GM12872 (cell line): Measurements from ENCODE around the gene FBXO9.

Experiments
- CTCF ChIP-seq: IDR thresholded peaks from 3 replicates; pipeline ENCODE4 v1.5.1; 2011; ENCODE audit warnings: low read depth, mild to moderate bottlenecking, low read length, moderate library complexity; ENCODE audit not compliant: insufficient read depth

The FBXO9 gene

GRCh38 chr6:53101006-53101405 is 35.8 kb downstream of the FBXO9 start:
- no peak for TF ChIP-seq CTCF

- peak; percentile 16; the same call in 1 of the 3 replicates for TF ChIP-seq CTCF
Measured at GRCh38 chr6:53103993-53104675, 38.9 kb downstream of the FBXO9 start.

- TF ChIP-seq CTCF: no peak
Measured at GRCh38 chr6:53104916-53105315, 39.7 kb downstream of the FBXO9 start.

- TF ChIP-seq CTCF: no peak
Measured at GRCh38 chr6:53107091-53107490, 41.9 kb downstream of the FBXO9 start.

GRCh38 chr6:53109612-53110011 is 44.4 kb downstream of the FBXO9 start:
- TF ChIP-seq CTCF: no peak

- no peak for TF ChIP-seq CTCF
Measured at GRCh38 chr6:53111865-53112264, 46.7 kb downstream of the FBXO9 start.

GRCh38 chr6:53112404-53112803 is 47.2 kb downstream of the FBXO9 start:
- no peak for TF ChIP-seq CTCF
